Neural cell (in vitro differentiated cells): ENCODE measurements around the gene EYS. TPM values are rescaled to one million over a fixed set of nuclear protein-coding genes. Genes with fewer than 3 reads are reported as not detected.

Experiments used
- H2AFZ ChIP-seq: fragments of 200-600, 300-800 bp; sonication (generic), shearing (Covaris generic); 2 replicates; pipeline ENCODE4 v1.6.0; 2014; ENCODE audit warnings: low read depth, mild to moderate bottlenecking, antibody characterized with exemption, low read length, moderate library complexity
- H3F3A ChIP-seq: fragments of 200-600 bp; shearing (Covaris generic); 2 replicates; pipeline ENCODE4 v1.6.1; 2016; ENCODE audit warnings: mild to moderate bottlenecking, moderate library complexity, mixed read lengths, antibody characterized with exemption, low read length; ENCODE audit not compliant: insufficient read depth, poor library complexity, severe bottlenecking
- H3K27ac ChIP-seq: fragments of 200-600, 300-800 bp; sonication (generic), shearing (Covaris generic); 2 replicates; pipeline ENCODE4 v1.5.1; 2014; ENCODE audit warnings: mild to moderate bottlenecking, low read length, moderate library complexity
- H3K27me3 ChIP-seq: fragments of 300-800, 200-600 bp; sonication (generic), shearing (Covaris generic); 2 replicates; pipeline ENCODE4 v1.6.0; 2014; ENCODE audit warnings: mild to moderate bottlenecking, low read depth, low read length, moderate library complexity; ENCODE audit not compliant: insufficient read depth
- H3K36me3 ChIP-seq: fragments of 300-800, 200-600 bp; sonication (generic), shearing (Covaris generic); 2 replicates; pipeline ENCODE4 v1.5.1; 2014; ENCODE audit warnings: mild to moderate bottlenecking, antibody characterized with exemption, low read length, moderate library complexity; ENCODE audit not compliant: insufficient read depth
- H3K4me2 ChIP-seq: fragments of 300-800, 200-600 bp; sonication (generic), shearing (Covaris generic); 2 replicates; pipeline ENCODE4 v1.6.0; 2014; ENCODE audit warnings: mild to moderate bottlenecking, low read length
- H3K4me3 ChIP-seq: fragments of 300-800, 200-600 bp; sonication (generic), shearing (Covaris generic); 2 replicates; pipeline ENCODE4 v1.5.1; 2014; ENCODE audit warnings: mild to moderate bottlenecking, low read length, moderate library complexity
- H3K79me2 ChIP-seq: fragments of 200-600 bp; shearing (Covaris generic); replicated peaks from 2 replicates; pipeline ENCODE4 v1.6.0; 2014; ENCODE audit warnings: mild to moderate bottlenecking, low read length, moderate library complexity; ENCODE audit not compliant: insufficient read depth
- H3K9ac ChIP-seq: fragments of 300-800, 200-600 bp; sonication (generic), shearing (Covaris generic); 2 replicates; pipeline ENCODE4 v1.6.1; 2016; ENCODE audit warnings: mild to moderate bottlenecking, low read length, mixed read lengths
- H3K9me2 ChIP-seq: fragments of 200-600 bp; shearing (Covaris generic); 2 replicates; pipeline ENCODE4 v1.6.1; 2016; ENCODE audit warnings: mild to moderate bottlenecking, low read length, mixed read lengths; ENCODE audit not compliant: insufficient read depth
- H3K9me3 ChIP-seq: fragments of 200-600, 300-800 bp; sonication (generic), shearing (Covaris generic); 2 replicates; pipeline ENCODE4 v1.6.1; 2016; ENCODE audit warnings: mild to moderate bottlenecking, mixed run types, low read length, moderate library complexity, mixed read lengths
- H4K20me1 ChIP-seq: fragments of 200-600 bp; shearing (Covaris generic); 2 replicates; pipeline ENCODE4 v1.6.1; 2016; ENCODE audit warnings: mild to moderate bottlenecking, mixed run types; ENCODE audit not compliant: insufficient read depth
- CTCF ChIP-seq: fragments of 450-650 bp; IDR thresholded peaks from 2 replicates; pipeline ENCODE4 v1.5.1; 2014; ENCODE audit warnings: antibody characterized with exemption, mild to moderate bottlenecking, moderate library complexity; ENCODE audit not compliant: poor library complexity, severe bottlenecking
- EP300 ChIP-seq: fragments of 450-650 bp; conservative IDR thresholded peaks from 2 replicates; pipeline ENCODE4 v1.6.1; 2014; ENCODE audit warnings: antibody characterized with exemption, mild to moderate bottlenecking, moderate library complexity; ENCODE audit not compliant: poor library complexity, severe bottlenecking
- EZH2 ChIP-seq: fragments of 200-600, 300-800 bp; shearing (Covaris generic), sonication (generic); IDR thresholded peaks from 2 replicates; pipeline ENCODE4 v1.6.1; 2014; ENCODE audit warnings: antibody characterized with exemption, low read length, borderline replicate concordance, mild to moderate bottlenecking; ENCODE audit not compliant: insufficient read depth, poor library complexity, severe bottlenecking
- MXI1 ChIP-seq: fragments of 450-650 bp; conservative IDR thresholded peaks from 2 replicates; pipeline ENCODE4 v1.6.1; 2014; ENCODE audit warnings: antibody characterized with exemption, mild to moderate bottlenecking; ENCODE audit not compliant: poor library complexity, severe bottlenecking
- POLR2AphosphoS5 ChIP-seq: IDR thresholded peaks from 2 replicates; pipeline ENCODE4 v1.6.1; 2012
- RAD21 ChIP-seq: fragments of 450-650 bp; conservative IDR thresholded peaks from 2 replicates; pipeline ENCODE4 v1.6.1; 2014; ENCODE audit warnings: antibody characterized with exemption, mild to moderate bottlenecking, moderate library complexity
- SMC3 ChIP-seq: fragments of 450-650 bp; conservative IDR thresholded peaks from 2 replicates; pipeline ENCODE4 v1.6.1; 2014; ENCODE audit warnings: antibody characterized with exemption, mild to moderate bottlenecking, moderate library complexity; ENCODE audit not compliant: poor library complexity
- TAF1 ChIP-seq: IDR thresholded peaks from 2 replicates; pipeline ENCODE4 v1.6.1; 2012; ENCODE audit warnings: low read depth
- polyA plus RNA-seq: library from polyadenylated mRNA; depleted of rRNA; stranded (reverse); fragments of >200 nt; gene quantifications from 2 replicates; pipeline ENCODE4 v1.2.3, GENCODE V29; 2014
- TF ChIP-seq, protein P1 (sequence below): IDR thresholded peaks from 2 replicates; pipeline ENCODE4 v1.6.1; 2012; ENCODE audit warnings: borderline replicate concordance

The EYS gene
- polyA plus RNA-seq, 1 donor from 2014 or later = 0.38 TPM

- H3K9ac ChIP-seq = no peak overlapping the region
- H3F3A ChIP-seq = no peaks in the 10 kb centered on the region
- H2AFZ ChIP-seq = no peak overlapping the region
- H3K36me3 ChIP-seq = no peaks in the 10 kb centered on the region
- H3K4me3 ChIP-seq = no peak overlapping the region
- TF ChIP-seq MXI1 (no peak), POLR2AphosphoS5 (no peak), SMC3 (no peak), EP300 (no peak), CTCF (no peak), EZH2 (no peak), TAF1 (no peak), RAD21 (no peak)
- TF ChIP-seq, protein P1, sequence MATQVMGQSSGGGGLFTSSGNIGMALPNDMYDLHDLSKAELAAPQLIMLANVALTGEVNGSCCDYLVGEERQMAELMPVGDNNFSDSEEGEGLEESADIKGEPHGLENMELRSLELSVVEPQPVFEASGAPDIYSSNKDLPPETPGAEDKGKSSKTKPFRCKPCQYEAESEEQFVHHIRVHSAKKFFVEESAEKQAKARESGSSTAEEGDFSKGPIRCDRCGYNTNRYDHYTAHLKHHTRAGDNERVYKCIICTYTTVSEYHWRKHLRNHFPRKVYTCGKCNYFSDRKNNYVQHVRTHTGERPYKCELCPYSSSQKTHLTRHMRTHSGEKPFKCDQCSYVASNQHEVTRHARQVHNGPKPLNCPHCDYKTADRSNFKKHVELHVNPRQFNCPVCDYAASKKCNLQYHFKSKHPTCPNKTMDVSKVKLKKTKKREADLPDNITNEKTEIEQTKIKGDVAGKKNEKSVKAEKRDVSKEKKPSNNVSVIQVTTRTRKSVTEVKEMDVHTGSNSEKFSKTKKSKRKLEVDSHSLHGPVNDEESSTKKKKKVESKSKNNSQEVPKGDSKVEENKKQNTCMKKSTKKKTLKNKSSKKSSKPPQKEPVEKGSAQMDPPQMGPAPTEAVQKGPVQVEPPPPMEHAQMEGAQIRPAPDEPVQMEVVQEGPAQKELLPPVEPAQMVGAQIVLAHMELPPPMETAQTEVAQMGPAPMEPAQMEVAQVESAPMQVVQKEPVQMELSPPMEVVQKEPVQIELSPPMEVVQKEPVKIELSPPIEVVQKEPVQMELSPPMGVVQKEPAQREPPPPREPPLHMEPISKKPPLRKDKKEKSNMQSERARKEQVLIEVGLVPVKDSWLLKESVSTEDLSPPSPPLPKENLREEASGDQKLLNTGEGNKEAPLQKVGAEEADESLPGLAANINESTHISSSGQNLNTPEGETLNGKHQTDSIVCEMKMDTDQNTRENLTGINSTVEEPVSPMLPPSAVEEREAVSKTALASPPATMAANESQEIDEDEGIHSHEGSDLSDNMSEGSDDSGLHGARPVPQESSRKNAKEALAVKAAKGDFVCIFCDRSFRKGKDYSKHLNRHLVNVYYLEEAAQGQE = no peak
- no peak overlapping the region for H3K27ac ChIP-seq
- no peaks in the 10 kb centered on the region for H3K9me2 ChIP-seq
- no peak overlapping the region for H3K4me2 ChIP-seq
- H3K79me2 ChIP-seq = no peaks in the 10 kb centered on the region
- no peaks in the 10 kb centered on the region for H4K20me1 ChIP-seq
- H3K27me3 ChIP-seq = no peaks in the 10 kb centered on the region
- H3K9me3 ChIP-seq = no peaks in the 10 kb centered on the region
Measured at GRCh38 chr6:64930681-64931080, 776.3 kb downstream of the EYS start.

DNA sequence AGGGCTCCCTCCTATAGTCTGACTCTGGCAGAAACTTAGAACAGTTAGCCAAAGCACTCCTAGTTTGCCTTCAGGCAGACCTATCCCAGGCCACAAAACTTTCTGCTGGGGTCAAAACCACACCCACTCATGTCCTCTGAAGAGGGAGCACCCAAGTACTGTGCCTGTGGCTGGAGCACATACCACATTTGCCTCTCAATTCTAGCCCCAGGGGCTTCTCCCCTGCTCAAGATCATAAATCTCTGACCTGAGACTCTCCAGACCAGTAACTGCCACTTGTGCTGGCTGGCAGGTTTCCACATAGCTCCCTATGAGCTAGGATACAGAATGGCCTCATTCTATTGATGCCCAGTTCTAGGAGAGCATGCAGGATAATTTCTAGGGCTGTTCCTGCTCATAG, 781.0 kb downstream of the EYS start:
- Histone ChIP-seq H3K79me2 (no peaks in the 10 kb centered on the region), H3K9me3 (no peaks in the 10 kb centered on the region), H3K9me2 (no peaks in the 10 kb centered on the region), H4K20me1 (no peaks in the 10 kb centered on the region), H3K4me3 (no peak overlapping the region), H3K27ac (no peak overlapping the region), H3F3A (no peaks in the 10 kb centered on the region), H3K27me3 (no peaks in the 10 kb centered on the region), H2AFZ (no peak overlapping the region), H3K9ac (no peak overlapping the region), H3K36me3 (no peaks in the 10 kb centered on the region), H3K4me2 (no peak overlapping the region)
- no peak for TF ChIP-seq CTCF
